HG03558 (cell line): ENCODE measurements around the gene TMEM178B.

Experiments
- ATAC-seq: cut with Tn5 transposase; IDR thresholded peaks from one replicate; pipeline ENCODE4 v1.9.1; 2021; ENCODE audit warnings: moderate number of reproducible peaks; ENCODE audit not compliant: unreplicated experiment; ENCODE audit errors: extremely low read depth

Gene TMEM178B

DNA sequence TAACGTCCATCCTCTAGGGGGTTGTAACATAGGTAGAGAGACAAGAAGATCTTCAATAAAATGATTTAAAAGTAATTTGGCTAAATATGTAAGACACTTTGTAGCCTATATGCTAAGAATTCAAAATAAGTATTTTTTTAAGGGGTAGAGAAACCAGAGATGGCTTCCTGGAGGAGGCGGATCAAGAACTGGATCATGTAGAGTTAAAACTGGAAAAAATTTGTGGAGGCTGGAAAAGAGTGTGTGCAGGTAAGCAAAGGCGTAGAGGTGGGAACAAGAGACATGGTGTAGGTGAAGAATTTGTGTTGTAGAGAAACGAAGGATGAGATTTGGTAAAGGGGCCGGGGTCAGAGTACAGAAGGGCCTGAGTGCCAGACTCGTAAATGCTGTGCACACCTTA lies 172.6 kb downstream of the TMEM178B start:
- no peak for ATAC-seq

DNA sequence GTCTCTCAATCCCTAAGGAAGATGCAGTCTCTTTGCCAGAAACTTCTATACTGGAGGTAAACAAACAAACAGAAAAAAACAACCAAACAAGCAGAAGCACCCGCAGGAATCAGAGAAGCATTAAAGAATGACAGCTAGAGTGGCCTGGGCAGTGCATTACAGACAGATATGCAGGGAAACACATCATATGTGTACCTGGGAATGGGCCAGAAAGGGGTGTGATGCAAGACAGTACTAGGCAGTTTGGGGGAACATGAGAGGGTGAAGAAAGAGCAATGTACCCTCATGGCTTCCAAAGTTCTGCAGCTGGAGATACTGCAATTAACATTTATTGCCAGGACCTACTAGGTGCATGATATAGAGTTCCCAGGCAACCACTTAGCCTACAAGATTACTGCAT lies 177.3 kb downstream of the TMEM178B start:
- ATAC-seq: no peak

DNA sequence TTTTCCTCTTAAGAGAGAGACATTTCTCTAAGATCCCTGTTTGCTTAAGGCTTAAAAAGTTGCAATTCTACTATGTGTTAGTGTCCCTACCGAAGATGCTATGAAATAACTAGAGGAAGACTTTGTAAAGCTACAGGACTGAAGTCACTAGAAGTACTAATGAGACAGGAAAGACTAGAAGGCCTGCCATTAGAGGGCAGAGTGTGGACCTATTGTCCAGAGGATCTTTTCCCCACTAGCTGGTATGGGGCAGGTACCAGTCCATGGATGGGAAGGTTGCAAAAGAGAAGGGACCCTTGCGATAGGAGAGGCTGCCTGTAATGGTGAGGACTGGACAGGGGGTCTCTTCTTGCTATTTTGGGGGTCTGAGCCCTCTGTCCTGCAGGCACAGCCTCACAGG lies 178.1 kb downstream of the TMEM178B start:
- no peak for ATAC-seq

DNA sequence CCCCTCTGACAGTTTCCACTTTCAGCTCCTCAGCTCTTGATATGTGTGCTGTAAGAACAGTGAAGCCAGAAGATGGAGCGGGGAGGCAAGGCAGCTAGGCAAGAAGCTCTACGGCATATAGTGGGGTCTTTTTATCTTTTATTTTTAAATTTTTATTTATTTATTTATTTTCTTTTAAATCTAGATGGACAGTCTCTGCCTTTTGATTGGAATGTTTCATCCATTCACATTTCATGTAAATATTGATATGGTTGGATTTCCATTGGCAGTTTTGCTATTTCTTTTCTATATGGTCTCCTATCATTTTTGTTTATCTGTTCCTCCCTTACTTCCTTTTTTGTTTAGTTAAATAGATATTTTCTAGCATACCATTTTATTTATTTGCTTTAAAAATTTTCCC lies 183.7 kb downstream of the TMEM178B start:
- ATAC-seq: no peak

DNA sequence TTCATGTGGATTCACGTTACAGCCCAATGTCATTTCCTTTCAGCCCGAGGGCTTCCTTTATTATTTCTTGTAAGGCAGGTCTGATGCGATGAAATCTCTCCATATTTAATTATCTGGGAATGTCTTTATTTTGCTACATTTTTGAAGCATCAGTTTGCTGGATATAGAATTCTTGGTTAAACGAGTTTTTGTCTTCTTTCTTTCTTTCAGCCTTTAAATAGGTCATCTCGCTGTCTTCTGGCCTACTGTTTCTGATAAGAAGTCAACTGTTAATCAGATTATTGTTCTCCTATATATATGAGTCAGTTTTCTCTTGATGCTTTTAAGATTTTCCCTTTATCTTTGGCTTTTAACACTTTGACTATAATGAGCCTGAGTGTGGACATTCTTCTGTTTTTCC lies 184.7 kb downstream of the TMEM178B start:
- no peak for ATAC-seq

DNA sequence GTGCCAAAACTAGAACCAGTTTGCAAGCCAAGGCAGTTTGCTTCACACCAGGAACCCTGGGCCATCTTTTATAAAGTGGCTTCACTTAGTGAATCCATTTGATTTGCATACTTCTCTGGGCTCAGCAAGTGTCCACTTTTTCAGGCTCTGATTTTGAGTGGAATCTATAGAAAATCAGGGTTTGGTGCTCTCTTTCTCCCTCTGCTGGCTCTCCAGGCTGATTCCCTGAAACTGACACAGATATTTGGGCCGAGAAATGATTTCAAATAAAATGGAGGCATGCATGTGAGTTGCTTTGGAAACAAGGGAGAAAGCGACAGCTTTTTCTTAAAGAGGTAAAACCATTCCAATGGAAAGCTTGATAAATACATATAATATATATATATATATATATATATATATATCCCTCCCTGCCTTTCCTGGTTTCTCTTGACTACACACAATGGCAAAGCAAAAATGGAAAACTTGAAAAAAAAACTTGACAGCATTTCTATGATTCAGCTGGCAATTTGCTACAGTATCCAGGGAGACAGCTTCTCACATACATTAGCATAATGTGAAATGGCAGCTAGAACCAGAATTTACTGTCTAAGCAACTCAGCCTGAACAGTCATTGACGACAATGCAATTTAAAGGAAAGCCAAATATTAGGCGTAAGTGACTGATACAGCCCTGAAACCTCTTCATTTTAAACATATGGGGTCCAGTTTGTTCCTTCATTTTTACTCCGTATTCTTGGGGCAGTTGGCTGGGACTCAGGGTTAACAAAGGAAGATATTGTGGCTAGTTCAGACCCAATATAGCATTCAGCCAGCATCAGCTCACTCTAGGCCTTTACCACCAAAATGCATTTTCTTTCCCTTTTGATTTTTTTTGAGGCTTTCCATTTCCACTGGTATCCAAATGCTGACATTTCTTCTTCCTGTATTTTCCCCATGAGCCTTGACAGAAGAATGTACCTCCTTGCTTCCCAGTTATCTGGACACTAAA lies 188.5 kb downstream of the TMEM178B start:
- no peak for ATAC-seq

DNA sequence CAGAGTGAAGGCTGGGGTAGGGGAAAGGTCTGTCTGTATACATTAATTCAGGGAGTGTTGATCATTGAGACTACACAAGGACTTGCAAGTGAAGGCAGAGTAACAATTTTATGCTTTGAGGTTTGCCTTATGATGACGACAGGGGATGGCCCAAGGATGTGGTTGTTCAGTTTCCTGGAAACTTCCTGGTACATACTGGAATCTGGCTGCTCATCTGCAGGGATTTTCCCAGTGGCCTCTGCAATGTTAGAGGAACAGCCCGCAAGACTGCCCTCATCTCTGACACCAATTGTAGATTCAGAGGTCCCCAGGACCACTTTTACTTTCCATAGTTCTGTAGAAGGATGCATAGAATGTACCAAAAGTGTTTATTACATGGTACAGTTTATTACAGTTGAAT lies 189.6 kb downstream of the TMEM178B start:
- ATAC-seq: no peak

DNA sequence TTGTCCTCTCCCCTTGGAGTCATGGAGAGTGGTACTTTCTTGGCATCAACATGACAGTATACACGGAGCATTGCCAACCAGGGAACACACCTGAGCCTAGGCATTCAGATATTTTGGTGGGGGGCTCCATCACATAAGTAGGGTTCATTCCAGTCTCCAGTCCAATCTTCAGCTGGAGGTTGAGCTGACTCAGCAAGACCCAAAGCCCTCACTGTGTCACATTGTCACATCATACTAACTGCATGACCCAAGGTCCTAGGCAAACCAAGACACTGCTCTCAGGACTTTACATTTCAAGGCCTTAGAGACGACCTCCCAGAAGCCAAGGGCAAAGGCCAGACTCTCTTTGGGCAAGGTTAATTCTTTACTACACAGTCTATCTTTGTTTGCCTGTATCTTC lies 190.1 kb downstream of the TMEM178B start:
- ATAC-seq: no peak

DNA sequence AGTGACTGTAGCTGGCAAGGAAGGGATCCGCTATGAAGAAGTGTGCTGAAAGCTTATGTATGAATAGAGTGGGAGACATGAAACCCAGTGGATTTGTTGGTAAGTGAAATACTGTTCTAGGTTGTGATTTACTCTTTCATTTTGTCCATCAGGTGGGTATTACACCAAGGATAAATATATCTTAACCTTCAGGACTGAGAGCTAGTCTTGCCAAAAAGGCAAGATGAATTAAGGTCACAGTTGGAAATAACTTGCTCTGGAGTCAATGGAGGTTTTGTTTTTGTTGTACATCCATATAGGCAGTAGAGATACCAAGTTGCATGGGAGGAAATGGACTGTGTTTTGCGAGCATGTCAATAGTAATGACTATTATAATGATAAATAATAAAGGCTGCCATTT lies 190.6 kb downstream of the TMEM178B start:
- no peak for ATAC-seq

DNA sequence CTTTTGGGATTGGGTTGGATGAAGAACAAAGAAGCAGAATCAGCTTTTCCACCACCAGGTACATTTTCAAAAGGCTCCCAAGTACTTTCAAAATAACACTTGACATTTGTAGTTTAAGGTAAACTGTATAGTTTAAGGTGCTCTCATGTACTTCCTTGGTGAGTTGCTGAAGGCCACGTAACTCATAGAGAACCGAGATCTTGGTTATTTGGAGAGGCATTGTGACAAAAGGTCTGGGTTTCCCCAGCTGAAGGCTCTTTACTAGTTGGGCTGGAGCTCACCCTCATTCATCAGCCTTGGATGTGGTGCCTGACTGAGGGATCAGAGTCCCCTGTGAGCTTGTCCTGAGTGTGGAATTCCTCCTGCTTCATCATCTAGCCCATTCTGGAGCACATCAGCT lies 191.8 kb downstream of the TMEM178B start:
- ATAC-seq: no peak

DNA sequence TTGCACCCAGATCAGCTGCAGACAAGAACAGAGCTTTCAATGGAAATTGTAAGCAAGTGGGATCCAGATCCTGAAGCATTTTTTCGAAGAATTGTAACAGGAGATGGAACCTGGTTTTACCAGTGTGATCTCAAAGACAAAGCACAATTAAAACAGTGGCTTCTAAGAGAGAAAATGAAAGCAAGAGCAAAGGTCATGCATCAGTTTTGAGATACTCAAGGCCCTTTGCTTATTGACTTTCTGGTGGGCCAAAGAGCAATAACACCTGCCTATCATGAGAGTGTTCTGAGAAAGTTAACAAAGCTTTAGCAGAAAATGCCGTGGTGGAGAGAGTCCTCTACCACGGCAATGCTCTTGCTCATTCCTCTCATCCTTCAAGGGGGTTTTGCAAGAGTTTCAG lies 194.8 kb downstream of the TMEM178B start:
- no peak for ATAC-seq

DNA sequence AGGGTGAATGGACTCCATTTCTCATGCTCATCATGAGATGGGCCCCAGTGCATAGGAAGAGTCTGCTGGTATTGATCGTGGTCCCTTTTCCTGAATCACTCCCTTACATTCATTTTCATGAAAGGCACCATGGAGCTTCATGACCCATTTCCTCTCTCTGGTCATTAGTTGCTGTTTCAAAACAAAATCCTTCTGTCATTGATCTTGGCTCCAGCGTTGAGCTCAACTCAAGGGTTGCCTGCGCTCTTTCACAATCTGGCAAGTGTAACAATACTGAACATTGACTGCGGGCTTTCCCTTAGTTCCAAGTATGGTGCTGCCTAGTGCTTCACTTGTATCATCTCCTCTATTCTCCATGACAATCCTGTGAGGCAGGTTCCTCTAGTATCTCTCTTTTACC lies 197.6 kb downstream of the TMEM178B start:
- no peak for ATAC-seq

DNA sequence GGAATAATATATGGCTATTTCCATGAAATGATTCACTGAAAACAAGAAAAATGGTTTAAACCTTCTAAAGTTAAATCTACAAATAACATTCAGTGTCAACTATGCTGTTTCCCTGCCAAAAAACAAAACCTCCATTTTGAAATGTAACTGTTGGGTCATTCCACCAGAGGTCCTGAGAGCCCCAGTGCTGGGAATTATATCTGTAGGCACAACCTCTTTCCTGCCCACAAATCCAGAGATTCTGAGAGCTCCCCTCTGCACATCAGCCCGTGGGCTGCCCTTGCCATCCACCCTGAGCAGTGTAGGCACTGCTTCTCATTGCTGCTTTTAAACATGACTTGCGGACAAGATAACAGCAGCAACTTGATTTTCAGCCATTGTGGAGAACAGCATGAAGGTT lies 198.6 kb downstream of the TMEM178B start:
- ATAC-seq: no peak

DNA sequence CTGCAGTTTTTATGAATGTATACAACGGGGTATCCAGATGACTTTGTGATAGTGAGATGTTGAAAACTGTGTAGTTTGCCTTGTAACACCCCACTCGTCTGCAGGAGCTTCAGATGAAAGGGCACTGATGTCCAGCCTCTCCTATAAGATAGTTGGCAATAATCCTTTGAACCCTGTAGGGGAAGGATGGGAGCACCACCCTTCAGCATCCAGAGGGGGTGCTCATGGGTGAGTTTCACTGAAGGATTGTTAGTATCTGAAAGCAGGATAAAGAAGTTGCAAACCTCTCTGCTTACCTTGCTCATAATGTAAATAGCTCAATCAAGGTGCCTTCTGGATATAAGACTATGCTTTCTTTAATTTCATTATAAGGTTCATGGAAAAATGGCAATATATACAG lies 201.5 kb downstream of the TMEM178B start:
- ATAC-seq: no peak

DNA sequence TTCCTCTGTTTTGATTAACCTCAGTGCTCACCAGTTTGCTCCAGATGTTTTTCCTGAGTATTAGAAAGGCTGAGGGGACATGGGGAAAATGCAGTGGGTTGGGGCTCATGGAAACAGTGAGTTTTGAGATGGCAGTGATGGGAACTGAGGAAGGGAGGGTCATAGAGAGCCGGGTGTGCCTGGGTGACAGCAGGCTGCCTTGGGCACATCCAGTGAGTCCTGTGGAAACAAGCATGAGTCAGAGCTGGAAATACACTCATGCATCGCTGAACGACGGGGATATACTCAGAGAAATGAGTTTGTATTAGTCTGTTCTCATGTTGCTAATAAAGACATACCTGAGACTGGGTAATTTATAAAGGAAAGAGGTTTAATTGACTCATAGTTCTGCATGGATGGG lies 202.2 kb downstream of the TMEM178B start:
- ATAC-seq: no peak

DNA sequence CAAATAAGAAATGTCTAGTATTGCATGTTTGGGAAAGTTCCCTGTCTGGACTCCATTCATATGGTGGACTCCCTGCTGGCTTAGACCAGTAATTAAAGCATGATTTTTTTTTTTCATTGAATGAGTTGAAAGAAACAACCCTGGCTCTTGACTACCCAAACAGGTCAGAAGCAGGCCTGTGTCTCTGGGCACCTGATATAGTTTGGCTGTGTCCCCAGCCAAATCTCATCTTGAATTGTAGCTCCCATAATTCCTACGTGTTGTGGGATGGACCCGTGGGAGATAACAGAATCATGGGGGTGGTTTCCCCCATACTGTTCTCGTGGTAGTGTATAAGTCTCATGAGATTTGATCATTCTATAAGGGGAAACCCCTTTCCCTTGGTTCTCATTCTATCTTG lies 206.2 kb downstream of the TMEM178B start:
- no peak for ATAC-seq

DNA sequence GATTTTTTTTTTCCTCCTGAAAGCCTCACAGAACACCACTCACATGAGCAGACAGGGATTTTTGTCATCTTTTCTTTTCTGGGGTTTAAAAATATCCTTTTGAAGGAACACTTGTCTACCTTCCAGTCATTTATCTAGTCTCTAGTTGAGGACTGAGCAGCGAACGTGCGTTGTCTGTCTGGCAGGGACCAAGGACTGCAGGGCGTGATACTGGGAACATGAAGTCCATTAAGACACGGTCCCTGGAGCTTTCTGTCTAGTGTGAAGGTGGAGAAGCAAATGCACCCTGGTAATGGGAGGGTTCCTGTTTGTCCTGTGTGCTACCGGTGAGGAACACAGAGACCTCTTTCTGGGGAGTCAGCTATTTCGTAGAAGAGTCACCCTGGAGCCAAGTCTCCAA lies 207.4 kb downstream of the TMEM178B start:
- ATAC-seq: no peak

DNA sequence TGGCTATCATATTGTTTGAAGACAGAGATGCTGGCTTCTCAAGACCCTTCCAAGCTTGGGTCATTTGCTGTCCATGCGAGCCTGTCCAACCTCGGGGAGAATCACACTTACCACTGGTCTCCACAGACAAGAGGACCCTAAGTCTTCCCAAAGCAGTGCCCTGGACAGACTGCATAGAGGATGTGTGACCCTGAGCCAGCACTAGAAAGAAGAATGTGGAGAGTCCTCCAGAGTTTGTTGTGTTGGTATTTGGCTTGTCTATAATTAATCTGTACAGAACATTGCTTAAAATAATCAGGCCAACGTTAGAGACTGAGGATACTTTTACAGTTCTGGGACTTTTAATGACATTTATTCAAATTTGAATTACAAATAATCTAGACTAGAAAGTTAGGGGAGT lies 212.7 kb downstream of the TMEM178B start:
- no peak for ATAC-seq

DNA sequence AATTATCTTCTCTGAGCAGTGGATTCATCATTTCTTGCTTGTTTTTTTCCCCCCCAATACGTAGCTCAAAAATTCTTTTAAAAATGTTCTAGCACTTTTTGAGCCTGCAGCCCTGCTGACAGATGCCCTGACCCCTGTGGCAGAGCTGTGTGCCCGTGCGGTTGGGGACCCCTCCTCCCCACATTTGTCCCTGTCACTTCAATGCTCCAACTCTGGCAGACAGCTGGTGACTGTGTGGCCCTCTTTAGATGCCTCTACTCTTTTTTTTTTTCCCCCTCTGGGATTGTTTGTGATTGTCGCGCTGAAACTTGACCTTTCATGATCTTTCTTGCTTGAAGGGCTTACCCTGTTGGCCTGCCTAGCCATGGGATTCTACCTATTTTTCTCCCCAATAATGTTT lies 214.1 kb downstream of the TMEM178B start:
- ATAC-seq: no peak

DNA sequence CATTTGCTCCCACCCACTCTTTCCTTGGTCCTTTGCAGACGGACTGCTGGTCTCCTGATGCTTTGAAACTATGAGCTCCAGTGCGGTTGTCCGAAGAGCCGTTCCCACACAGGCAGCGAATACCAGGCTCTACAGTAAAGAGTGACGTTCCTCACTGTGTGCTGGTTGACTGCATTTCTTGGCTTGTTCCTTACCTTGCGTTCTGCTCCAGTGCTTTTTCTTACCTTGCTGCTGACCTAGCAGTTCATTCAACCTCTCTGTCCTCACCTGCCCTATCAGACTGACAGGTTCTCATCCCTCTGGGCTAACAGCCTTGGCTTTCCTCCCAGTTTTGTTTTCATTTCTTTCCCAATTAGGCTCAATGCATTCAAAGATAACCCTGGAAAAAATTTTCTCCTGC lies 214.8 kb downstream of the TMEM178B start:
- ATAC-seq: no peak

DNA sequence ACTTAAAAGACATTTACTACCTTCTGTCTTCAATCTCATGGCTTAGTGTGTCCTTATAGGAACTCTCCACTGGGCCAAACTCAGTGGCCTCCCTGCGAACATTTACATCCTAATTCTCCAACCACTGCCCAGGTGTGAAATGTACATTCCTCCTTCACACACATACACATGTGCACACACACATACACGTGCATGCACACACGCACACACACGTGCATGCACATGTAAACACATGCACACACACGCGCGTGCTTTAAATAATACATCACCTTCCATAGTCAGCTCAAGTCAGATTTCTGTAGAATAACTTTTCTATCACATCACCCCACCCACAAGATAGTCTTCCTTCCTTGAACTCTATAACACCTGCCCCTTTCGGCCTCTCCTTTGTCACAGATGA lies 216.5 kb downstream of the TMEM178B start:
- ATAC-seq: no peak

DNA sequence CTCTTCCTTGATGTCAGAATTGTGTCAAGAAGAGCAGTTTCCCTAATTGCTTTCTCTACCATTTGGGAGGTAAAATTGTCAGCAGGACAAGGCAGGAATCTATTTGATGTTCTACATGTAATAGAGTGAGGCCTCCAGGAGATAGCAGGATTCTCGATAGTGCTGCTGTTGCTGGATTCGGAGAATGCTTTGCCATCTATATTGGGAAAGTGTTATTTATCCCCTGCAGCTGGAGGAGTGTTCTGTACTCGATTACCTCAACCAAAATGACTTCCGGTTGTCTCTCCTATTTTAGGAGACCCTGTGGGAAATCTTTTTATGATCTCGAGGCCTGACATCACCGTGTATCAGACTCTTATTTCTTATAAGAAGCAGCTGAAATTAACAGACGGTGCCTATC lies 217.1 kb downstream of the TMEM178B start:
- ATAC-seq: no peak
